CD1c-positive myeloid dendritic cell (primary cell): Measurements from ENCODE around the gene GCNA.

Experiments
- DNase-seq: peaks from one replicate; pipeline ENCODE4 v3.0.0-alpha.2; 2016; ENCODE audit errors: extremely low spot score

The GCNA gene, protein sequence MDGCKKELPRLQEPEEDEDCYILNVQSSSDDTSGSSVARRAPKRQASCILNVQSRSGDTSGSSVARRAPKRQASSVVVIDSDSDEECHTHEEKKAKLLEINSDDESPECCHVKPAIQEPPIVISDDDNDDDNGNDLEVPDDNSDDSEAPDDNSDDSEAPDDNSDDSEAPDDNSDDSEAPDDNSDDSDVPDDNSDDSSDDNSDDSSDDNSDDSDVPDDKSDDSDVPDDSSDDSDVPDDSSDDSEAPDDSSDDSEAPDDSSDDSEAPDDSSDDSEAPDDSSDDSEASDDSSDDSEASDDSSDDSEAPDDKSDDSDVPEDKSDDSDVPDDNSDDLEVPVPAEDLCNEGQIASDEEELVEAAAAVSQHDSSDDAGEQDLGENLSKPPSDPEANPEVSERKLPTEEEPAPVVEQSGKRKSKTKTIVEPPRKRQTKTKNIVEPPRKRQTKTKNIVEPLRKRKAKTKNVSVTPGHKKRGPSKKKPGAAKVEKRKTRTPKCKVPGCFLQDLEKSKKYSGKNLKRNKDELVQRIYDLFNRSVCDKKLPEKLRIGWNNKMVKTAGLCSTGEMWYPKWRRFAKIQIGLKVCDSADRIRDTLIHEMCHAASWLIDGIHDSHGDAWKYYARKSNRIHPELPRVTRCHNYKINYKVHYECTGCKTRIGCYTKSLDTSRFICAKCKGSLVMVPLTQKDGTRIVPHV

DNA sequence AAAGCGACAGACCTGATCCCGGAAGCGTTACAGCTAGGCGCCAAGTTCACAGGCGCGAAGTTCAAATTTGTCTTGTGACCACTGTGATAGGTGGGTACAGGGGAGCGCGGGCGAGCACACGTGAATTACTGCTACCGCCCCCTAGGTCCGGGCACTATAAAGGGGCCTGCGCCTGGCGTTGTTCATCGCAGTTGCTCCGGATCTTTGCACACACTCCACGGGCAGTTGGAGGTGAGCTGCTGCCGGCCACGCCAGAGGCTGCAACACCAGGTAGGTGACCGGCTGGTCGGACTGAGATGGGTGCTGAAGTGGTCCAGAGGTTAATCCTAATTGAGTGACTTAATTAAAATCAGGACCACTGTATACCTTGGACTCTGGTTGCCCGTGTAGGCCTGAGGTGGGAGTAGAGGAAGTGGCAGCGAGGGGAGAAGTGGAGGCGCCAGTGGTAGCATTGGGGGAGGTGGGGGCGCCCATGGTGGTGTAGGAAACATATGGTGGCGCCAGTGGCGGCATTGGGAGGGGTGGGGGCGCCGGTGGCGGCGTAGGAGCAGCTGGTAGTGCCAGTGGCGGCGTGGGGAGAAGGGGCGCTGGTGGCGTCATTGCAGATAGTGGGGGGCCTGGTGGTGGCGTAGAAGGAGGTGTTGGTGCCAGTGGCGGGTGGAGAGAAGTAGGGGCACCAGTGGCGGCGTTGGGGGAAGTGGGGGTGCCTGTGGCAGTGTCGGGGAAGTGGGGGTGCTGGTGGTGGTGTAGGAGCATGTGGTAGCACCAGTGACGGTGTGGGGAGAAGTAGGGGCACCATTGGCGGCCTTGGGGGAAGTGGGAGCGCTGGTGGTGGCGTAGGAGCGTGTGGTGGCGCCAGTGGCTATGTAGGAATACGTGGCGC lies at the start of gene GCNA:
Gene GCNA, plus strand, starts transcription at position 185 of the 883 bp plus-strand sequence. CDS start 2,385 bp downstream, outside the sequence.
- DNase-seq = no peak

DNA sequence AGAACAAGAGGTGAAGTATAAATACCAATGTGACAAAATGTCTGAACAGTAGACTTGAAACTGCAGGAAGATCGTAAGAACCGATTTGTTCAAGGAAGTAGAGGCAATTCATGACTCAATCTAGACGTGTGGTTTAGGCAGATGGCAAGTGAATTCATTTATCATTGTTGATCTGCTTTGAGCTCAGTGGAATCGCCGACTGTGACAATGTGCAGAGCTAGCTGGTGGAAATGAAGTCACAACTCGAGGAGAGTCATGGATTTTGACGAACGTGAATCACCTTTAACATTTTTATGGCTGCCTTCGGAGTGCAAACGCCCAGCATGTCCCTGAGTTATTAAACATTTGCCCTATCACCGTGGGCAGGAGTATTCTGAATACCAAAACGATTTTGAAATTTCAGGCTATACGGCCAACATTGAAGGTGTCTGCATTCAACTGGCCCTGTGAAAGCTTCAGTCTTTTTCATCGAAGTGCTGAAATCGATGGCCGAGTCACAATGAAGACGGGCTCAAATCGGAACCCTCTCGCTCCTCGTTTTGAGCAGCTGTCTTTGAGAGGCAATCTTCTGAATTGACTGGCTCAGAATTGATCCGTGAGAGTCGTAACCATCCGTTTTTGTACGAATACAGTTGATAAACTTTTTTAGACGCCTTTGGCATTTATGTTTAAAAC lies 46.0 kb upstream of the GCNA start:
- peak; percentile 70 for DNase-seq

DNA sequence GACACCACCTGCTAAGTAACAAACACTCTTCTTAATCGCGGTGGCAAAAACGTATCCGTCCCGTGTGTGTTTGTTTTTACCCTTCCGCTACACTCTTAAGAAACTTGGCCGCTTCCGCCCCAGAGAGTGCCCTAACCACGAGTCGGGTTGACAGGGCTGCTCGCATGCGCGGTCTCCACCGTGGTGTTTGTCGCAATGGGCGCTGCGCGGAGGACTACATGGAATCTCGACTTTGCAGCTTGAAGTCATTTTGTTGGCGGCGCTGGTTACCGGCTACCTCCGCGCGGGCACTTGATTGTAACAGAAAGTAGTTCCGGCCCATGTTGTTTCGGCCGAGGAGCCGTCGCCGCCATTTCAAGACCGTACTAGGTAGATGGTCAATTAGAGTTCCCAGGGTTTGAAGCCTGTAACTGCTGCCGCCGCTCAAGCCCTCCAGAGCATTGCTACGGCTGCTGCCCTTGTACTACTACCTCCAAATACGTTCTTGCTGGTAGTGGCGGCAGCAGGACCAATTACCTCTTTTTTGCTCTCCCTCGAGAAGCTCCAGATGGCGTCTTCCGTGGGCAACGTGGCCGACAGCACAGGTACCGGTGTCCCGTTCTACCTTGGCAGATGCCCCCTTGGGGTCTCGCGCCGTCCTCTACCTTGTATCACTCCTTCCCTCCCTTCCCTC lies 45.3 kb upstream of the GCNA start, which contains the start of gene OGT:
Gene OGT, plus strand, starts transcription at position 352 of the 673 bp plus-strand sequence. Its CDS starts 196 bp downstream, at position 548.
- peak; percentile 96 for DNase-seq

DNA sequence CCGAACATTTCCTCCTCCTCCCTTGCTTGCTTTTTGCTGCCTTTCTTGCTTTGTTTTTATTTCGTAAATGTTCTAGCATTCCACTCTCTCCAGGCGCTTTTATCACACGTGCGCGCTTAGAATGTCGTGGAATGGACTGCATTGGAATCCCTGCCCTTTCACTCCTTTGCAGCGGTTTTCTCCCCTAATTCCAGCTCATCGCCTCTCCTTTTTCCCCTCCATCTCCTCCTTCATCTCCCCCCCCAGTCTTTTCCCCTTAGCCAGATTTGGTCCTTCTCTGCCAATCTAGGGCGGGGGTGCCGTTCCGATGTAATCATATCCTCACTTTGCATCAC lies 44.8 kb upstream of the GCNA start:
- DNase-seq = no peak

DNA sequence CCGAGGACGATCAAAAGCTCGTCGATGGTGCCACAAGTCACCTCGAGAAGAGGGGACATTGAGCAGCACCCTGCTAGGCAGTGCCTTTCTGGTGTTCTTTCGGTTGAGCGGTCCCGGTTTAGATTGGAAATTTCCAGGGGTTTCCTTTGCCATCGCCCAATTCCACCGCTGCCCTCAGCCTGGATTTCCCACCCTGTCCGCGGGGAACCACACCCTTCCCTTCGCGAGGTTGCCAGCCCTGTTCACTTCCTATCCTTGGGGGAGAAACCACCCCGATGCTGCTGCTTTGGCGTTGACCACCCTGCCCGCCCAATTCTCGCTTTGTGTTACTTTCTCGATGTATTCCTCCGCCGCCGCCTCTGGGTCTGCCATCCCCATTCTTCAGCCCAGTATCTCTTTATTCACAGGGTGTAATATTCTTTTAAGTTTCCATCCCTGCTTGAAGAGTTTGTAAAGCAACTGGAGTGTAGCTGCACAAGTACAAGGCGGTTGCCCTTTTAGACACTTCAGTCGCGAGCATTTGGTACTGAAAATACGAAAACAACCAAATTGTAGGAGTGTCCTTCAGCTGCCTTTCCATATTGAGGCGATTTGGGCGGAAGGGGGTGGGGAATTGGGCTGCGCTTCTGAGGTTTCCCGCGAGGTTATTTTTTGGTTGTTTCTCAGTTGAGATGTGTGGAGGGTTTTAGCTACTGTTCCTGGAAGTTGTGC lies 44.2 kb upstream of the GCNA start:
- peak; percentile 46 for DNase-seq

DNA sequence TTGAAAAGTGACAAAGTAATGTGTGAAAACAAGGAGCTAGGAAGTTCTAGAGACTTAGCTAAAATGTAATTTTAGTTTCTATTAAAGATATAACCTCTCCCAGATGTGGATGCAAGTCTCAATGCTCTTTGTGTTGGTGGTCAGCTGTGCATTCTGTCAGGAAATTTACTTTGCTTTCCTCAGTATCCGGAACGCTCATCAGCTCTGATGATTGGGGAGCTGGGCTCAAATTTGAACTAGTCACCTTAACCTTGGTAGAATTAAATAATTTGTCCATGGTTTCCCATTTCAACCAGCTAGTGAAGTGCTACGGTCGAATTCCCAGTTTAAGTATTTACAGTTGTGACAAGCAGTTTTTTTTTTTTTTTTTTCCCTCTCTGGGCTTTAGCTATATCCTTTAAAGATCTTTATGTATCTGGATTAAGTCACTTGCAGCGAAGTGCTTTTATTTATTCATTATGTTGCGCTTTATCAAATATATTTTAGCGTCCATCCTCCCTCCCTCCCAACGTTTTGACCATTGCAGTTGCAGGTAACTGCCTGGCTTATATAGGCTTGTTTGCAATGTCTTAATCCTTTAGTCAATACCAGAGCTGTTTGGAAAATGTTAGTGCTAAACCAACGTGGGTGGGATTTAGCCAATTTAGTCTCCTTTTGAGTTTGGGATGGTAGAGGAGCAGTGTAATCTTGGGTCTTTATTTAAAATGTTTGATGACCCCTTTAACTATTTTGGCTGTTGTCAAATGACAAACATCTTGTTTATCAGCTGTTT lies 43.3 kb upstream of the GCNA start:
- no peak for DNase-seq

DNA sequence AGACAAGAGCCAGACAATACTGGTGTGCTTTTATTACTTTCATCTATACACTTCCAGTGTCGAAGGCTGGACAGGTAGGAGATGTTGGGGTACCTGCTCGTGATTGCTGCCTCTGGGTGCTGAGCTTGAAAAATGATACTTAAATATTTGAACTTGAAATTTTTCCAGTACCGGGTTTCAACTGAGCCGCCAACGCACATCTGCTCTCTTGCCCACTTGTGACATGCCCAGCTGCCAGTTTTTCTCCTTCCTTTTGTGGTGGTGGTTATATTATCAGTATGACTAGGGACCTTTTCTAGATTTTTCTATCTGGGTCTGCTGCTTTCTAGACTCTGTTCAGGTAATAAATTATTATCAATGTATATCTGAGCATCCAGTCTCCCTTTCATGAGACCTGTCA lies 42.0 kb upstream of the GCNA start:
- peak; percentile 48 for DNase-seq

DNA sequence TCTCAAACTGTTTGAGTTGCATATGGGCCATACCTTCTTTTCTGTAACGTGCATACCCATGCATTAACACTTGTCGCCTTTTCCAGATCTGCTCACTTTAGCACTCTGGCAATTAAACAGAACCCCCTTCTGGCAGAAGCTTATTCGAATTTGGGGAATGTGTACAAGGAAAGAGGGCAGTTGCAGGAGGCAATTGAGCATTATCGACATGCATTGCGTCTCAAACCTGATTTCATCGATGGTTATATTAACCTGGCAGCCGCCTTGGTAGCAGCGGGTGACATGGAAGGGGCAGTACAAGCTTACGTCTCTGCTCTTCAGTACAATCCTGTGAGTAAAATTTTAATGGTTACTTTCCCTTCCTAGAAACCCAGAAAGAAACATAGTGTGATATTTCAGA lies 40.5 kb upstream of the GCNA start:
- no peak for DNase-seq

DNA sequence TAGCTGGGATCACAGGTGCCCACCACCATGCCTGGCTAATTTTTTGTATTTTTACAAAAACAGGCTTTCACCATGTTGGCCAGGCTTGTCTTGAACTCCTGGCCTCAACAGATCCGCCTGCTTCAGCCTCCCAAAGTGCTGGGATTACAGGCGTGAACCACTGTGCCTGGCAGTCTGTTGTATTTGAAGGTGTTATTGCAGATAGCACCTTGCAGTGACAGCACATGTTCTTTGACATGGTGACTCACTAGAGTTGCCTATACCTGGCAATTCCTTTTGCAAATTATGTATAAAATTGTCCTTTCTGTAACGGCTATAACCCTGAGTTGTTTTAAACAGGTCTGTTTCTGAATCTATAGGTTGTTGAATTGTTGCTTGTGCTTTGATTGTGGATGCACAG lies 37.4 kb upstream of the GCNA start:
- DNase-seq = no peak

DNA sequence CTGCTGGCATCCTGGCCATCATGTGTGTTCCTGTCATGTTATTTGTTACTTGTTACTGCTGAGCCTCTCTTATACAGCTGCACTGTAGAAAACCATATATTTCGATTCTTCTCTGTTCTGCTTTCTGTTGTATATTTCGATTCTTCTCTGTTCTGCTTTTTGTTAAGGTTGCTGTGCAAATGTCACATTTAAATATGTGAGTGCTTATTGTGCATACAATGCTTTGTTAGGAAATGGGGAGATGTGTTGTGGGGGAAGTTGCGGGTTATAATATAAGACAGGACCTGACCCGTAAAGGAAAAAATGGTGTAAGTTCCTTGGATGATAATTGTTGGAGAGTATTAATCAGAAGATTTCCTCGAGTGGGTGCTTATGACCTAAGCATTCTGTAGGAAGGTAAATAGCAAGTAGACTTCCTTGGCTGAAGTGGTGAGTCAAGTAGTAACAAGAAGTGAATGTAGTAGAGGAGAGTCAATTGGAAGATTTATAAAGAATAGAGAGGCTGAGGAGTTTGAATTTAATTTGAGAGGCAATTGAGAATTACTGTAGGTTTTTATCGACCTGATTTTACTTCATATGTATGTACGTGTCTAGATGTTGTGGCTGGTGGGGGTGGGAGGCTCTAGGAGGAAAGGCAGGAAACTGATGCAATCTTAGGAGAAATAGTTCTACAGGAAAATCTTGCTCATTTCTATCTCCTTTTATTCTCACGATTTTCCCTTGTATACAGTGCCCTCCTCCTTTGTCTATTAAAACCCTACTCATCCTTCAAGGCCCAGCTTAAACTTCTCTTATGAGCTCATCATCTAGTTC lies 36.8 kb upstream of the GCNA start:
- DNase-seq = peak; percentile 79

DNA sequence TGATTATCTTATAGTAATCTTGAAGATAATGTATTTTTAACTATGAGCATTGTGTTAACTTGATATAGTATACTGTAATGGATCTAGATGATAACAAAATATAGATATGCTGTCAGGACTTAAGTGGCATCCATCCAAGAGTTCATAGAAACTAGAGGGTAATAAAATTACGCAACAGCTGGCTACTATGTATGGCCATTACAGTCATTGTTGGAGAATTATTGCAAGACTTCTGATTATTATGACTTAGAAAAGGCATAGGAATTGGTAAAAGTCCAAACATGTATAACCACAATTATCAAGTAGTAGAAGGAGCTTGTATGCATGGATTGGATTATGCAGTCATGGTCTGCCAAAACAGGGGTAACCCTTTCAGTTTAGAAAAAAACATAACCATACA lies 35.8 kb upstream of the GCNA start:
- DNase-seq = peak; percentile 21

DNA sequence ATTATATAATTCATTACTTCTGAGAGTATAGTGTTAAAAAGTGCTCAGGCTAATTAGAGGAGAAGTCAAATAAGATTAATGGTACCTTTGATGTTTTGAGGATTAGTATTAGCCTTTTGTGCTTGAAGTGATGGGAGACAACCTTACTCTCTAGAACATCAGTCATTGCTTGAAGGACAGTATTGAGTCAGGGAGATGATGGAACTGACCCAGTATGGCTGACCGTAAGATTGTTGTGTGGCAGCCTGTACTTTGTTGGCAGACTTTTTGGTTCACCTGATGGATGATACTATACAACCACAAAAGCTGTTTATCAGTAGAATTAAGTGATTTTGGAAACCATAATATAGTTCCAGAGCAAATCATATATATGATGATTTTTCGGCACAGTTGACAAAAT lies 35.4 kb upstream of the GCNA start:
- DNase-seq = no peak

DNA sequence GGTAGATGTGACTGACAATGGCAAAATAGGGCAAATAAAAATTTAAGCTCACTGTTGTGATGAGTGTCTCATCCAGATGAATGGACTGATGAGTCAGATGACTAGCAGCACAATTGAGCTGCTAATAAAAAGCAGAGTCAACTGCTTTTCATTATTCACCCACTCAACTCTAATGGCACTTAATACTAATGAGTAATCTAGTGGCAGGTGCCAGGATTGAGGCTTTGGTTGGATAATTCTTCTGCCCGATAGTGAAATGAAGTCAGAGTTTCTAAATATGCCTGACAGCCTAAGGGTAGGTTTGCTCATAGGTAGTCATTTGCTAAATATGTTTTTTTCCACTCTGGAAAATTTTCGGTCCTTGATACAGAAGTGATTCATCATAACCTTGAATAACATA lies 34.9 kb upstream of the GCNA start:
- DNase-seq = peak; percentile 10

DNA sequence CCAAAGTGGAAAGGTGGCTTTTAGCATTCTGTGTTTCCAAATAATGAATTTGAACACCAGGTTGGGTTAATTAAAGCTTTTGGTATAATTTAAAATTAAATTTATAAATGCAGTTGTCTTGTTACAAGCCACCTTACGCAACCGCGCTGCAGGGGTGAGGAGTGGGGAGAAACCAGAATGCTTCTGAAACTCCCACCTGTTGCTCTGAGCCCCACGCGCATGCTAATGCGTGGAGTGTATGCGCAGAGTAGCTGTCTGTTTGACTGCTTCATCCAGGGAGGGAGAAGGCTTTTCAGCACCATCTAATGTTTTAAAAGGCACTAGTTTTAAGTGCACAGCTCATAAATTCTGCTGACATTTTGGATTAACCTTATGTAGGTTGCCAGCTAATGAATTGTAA lies 32.9 kb upstream of the GCNA start:
- no peak for DNase-seq

DNA sequence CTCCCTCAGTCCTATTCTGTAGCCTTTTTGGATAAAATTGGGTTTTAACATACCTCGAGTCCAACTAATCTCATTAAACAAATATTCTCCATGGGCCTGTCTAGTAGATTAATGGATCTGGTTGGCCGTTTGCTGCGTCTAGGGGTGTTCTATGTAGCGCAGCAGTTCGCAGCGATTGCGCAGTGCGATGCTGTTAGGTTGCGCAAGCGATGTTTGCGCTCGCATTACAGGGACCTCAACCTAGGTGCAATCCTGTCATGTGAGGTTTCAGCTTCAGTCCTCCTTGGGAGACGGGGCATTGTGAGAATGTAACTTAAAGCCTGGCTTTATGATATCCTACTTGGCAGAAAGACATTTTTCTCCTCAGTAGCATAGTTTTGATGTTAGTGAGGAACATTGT lies 31.4 kb upstream of the GCNA start:
- DNase-seq = no peak

DNA sequence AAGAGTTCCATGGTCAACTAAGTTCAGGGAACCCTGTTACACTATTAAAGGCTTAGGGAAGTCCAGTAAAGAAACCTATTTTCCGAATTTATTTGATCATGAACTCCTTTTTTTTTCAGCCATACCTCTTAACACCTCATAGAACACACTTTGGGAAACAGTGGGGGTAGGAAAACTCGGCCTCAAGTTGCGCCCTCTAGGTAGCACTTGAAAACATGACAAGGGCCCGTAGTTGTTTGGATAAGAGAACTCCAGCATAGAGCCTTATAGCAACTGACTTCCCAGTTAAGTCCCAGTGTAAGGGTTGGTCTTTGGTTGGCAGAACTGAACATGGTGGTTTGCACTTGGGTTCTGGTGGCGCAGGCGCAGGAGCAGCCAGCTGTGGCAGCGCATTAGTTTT lies 30.9 kb upstream of the GCNA start:
- DNase-seq = no peak

DNA sequence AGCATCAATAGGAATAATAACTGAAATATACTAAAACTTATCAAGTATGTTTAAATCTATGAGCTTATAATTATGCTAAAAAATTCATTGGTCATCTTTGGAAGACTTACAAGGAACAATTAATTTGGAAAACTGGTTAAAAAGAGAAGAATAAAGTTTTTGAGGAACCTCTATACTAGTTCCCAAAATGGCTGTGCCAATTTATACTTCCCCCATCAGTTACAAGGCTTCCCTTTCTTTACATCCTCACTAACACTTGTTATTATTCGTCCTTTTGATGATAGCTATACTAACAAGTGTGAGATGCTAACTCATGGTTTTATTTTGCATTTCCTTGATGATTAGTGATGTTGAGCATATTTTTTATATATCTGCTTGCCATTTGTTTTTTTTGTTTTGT lies 28.3 kb upstream of the GCNA start:
- peak; percentile 50 for DNase-seq

DNA sequence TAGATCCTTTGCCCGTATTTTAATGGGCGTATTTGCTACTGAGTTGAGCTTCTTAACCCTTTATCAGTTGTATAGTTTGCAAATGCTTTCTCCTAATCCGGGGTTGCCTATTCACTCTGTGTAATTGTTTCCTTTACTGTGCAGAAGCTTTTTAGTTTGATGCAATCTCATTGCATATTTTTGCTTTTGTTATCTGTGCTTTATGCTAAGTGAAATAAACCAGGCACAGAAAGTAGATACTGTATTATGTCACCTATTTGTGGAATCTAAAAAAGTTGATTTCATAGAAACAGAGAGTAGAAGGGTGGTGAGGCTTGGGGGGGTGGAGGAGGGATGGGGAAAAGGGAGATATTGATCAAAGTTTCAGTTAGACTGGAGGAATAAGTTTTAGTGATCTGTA lies 27.7 kb upstream of the GCNA start:
- DNase-seq = no peak

DNA sequence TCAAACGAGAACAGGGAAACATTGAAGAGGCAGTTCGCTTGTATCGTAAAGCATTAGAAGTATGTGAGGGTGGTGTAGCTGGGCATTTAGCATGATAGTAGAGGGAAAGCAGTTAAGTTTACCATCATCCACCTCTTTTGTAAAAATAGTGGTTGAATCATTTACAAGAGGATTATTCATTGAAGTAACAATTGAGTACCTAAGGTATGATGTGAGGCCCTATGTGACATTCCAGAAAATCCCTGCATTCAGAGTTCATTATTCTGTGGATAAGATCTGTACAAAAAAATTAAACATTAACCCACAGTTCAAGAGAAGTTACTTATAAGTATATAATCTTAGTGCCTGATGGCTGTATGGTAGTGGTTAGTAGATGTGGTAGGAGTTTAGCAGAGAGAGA lies 22.2 kb upstream of the GCNA start:
- no peak for DNase-seq
